Suprapubic skin (tissue), 4 donors: ENCODE data around the gene MED25.

ENCODE experiments used
- CTCF ChIP-seq, 2 donors: fragments of 200-600 bp in 1 of 2; fragments of 450-650 bp in 1 of 2; sonication (generic) in 1 of 2; IDR thresholded peaks; one replicate each; pipeline ENCODE4 v1.5.1; 2016 to 2019; ENCODE audit warnings: antibody characterized with exemption in 2 of 2, mild to moderate bottlenecking in 1 of 2, moderate library complexity in 1 of 2
- EP300 ChIP-seq: sonication (generic); formaldehyde crosslinking; IDR thresholded peaks from one replicate; pipeline ENCODE4 v1.6.1; 2017; ENCODE audit warnings: antibody characterized with exemption
- POLR2AphosphoS5 ChIP-seq, 3 donors: sonication (generic); formaldehyde crosslinking; IDR thresholded peaks; one replicate each; pipeline ENCODE4 v1.6.1; 2017; ENCODE audit warnings: antibody characterized with exemption in 3 of 3

DNA sequence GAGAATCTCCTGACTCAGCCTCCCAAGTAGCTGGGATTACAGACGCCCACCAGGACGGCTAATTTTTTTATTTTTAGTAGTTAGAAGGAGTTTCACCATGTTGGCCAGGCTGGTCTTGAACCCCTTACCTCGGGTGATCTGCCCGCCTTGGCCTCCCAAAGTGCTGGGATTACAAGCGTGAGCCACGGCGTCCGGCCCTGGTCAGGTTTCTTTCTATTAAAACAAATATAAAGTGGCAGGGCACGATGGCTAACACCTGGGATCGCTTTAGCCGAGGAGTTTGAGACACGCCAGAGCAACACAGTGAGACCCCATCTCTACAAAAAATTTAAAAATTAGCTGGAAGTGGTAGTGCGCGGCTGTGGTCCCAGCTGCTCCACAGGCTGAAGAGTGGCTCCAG, 1.5 kb upstream of the MED25 start:
- TF ChIP-seq CTCF (IDR thresholded peaks at IDR 0.05) (no peak), POLR2AphosphoS5 (IDR thresholded peaks at IDR 0.05) (no peak), EP300 (no peak)
